Coronary artery (tissue), 2 donors: ENCODE data around the gene ANKRD40CL.

Experiments used
- DNase-seq: peaks from one replicate; pipeline ENCODE4 v3.0.0-alpha.2; 2017; ENCODE audit warnings: low spot score
- H3K27ac ChIP-seq, 2 donors: fragments of 200-600 bp; sonication (generic); one replicate each; pipeline ENCODE4 v1.5.1; 2016 to 2019
- H3K4me3 ChIP-seq: fragments of 200-600 bp; sonication (generic); 2 replicates; pipeline ENCODE4 v1.5.1; 2016; ENCODE audit warnings: mild to moderate bottlenecking, moderate library complexity
- TF ChIP-seq, protein P1 (sequence below): fragments of 200-600 bp; sonication (generic); IDR thresholded peaks from one replicate; pipeline ENCODE4 v1.5.1; 2019; ENCODE audit warnings: antibody characterized with exemption

ANKRD40CL gene

GRCh38 chr17:50768346-50768761 is 1.0 kb upstream of the ANKRD40CL start:
- Histone ChIP-seq H3K4me3 (no peak overlapping the region), H3K27ac (no peak overlapping the region)
- DNase-seq = peak; percentile 59
- TF ChIP-seq, protein P1, sequence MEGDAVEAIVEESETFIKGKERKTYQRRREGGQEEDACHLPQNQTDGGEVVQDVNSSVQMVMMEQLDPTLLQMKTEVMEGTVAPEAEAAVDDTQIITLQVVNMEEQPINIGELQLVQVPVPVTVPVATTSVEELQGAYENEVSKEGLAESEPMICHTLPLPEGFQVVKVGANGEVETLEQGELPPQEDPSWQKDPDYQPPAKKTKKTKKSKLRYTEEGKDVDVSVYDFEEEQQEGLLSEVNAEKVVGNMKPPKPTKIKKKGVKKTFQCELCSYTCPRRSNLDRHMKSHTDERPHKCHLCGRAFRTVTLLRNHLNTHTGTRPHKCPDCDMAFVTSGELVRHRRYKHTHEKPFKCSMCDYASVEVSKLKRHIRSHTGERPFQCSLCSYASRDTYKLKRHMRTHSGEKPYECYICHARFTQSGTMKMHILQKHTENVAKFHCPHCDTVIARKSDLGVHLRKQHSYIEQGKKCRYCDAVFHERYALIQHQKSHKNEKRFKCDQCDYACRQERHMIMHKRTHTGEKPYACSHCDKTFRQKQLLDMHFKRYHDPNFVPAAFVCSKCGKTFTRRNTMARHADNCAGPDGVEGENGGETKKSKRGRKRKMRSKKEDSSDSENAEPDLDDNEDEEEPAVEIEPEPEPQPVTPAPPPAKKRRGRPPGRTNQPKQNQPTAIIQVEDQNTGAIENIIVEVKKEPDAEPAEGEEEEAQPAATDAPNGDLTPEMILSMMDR = no peak

- Histone ChIP-seq H3K4me3 (no peak overlapping the region), H3K27ac (no peak overlapping the region)
- peak; percentile 49 for DNase-seq
- TF ChIP-seq, protein P1 = no peak
These were observed 288 bp downstream of the ANKRD40CL start for GRCh38 chr17:50767030-50767429.

DNA sequence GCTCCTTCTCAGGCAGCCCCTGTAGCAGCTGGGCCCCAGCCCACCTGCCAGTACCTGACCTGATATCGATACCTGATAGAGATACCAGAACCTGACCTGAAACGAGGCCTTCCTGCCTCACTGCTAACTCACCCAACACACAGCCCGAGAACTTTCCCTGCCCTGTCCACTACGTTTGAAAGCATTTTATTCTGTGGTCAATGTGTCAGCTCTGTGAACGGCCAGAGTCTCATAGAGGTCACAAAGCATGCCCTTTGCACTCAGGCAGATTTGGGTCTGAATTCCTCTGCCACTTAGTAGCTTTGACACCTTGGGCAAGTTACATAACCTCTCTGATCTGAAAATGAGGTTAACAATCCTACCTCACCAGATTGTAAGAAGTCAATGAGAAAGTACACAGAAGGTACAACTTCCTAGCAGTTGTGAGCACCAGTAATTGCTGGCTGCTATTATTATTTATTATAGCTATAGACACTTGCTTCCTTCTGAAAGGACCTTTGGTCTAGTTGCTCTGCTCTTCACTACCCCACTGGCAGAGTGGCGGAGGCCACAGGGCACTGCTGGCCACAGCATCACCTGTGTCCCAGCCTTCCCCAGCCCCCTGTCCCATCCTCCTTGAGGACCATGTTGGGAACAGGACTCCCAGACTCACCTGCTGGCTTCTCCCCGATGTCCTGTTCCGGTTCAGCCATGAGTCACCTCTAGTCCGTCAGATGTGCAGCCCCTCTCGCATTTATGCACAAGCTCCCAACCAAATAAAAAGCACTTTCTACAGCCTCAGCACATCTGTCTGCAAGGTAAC is 895 bp downstream of the ANKRD40CL start:
- DNase-seq = peak; percentile 28
- TF ChIP-seq, protein P1 = no peak

GRCh38 chr17:50765454-50766221 is 1.7 kb downstream of the ANKRD40CL start:
- TF ChIP-seq, protein P1 = no peak
- no peak for DNase-seq
- Histone ChIP-seq H3K27ac (peak overlapping the region in 1 of 2 donors; percentile 55), H3K4me3 (no peak overlapping the region)

More for the DNA sequence above, 895 bp downstream of the ANKRD40CL start:
- H3K27ac ChIP-seq = peak overlapping the region in 1 of 2 donors; percentile 55
- H3K4me3 ChIP-seq = no peak overlapping the region

DNA sequence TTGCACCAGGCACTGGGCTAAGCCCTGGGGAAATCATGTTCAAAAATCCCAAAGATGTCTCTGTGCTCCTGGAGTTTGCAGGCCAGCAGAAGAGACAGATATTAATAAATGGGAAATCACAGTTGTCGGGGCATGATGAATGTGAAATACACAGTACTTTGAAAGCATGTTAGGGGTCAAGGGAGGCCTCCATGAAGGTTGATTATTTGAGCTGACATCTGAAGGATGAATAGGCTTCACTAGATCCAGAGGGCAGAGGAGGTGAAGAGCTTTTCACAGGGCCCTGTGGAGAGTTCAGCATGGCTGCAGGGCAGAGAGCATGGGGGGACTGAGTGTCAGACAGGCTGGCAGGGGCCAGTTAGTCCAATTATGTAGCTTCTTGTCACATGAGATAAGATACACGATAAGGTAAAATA is 2.6 kb downstream of the ANKRD40CL start:
- no peak overlapping the region for H3K4me3 ChIP-seq
- H3K27ac ChIP-seq = peak overlapping the region in 1 of 2 donors; percentile 3
- no peak for DNase-seq
- TF ChIP-seq, protein P1 = no peak

DNA sequence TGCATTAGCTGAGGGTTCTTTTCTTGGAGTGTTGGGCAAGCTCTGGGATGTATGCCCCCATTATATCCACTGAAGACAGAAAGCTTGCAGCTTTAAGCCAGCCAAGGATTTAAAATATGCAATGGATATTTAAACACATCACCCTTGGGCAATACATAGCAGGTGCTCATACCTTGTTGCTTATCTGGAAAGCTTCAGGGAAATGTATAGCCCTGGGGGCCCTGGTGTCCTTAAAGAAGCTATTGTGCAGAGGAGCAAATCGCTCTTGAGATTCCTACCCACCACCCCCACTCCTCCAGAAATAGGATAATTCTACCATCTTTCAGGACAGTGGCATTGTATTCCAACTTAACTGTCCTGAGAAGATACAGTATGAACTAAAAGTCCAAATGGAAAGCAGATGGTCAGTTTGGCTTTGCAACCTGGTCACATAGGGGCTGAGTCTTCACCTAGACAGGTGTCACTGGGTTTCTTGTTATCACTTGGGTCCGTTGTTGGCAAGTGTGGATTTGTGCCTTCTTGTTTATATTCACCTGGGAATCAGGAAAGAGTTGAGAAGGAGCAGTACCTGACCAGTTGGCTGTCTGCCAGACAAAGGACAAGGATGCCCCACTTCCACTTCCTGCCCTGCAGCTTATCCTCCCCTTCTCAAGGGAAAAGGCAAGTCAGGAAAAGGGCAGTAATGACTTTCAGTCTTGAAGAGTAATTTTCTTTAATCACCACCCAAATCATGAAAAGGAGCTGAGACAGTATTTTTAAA is 3.4 kb downstream of the ANKRD40CL start:
- TF ChIP-seq, protein P1 = no peak
- Histone ChIP-seq H3K4me3 (no peak overlapping the region), H3K27ac (no peak overlapping the region)
- no peak for DNase-seq
